OCI-LY7 (cell line): Measurements from ENCODE around the gene TMEM214.

Experiments used
- CTCF ChIP-seq: fragments of 200-600 bp; sonication (generic); conservative IDR thresholded peaks from 2 replicates; pipeline ENCODE4 v1.5.1; 2014; ENCODE audit warnings: mild to moderate bottlenecking, antibody characterized with exemption, low read length, moderate library complexity, mixed read lengths
- EZH2phosphoT487 ChIP-seq: fragments of 200-600 bp; sonication (generic); IDR thresholded peaks from 2 replicates; pipeline ENCODE4 v1.6.1; 2018; ENCODE audit warnings: low read depth, borderline replicate concordance, mild to moderate bottlenecking, mixed run types, antibody characterized with exemption, low read length, moderate library complexity, mixed read lengths

GRCh38 chr2:26985807-26986206, 47.0 kb upstream of the TMEM214 start:
- TF ChIP-seq CTCF, result no peak
- no peak for TF ChIP-seq EZH2phosphoT487
